ENCODE data around the gene BRINP2.

Gene BRINP2

GRCh38 chr1:177275736-177276135 is 105.0 kb downstream of the BRINP2 start:
- no peak overlapping the region for H3K4me3 ChIP-seq (ENCODE audit: low read depth, low read length)
- no peak for TF ChIP-seq CTCF (IDR thresholded peaks at IDR 0.05; ENCODE audit: insufficient read depth, low read depth, low read length, missing control alignments)
- no peak for DNase-seq (ENCODE audit: low read depth)

- TF ChIP-seq CTCF (IDR thresholded peaks at IDR 0.05; ENCODE audit: insufficient read depth, low read depth, low read length, missing control alignments), result no peak
- no peak overlapping the region for H3K4me3 ChIP-seq (ENCODE audit: low read depth, low read length)
- DNase-seq (ENCODE audit: low read depth), result no peak
These were observed 108.0 kb downstream of the BRINP2 start for GRCh38 chr1:177278626-177279390.

GRCh38 chr1:177281901-177282300 is 111.1 kb downstream of the BRINP2 start:
- no peak for DNase-seq (ENCODE audit: low read depth)
- TF ChIP-seq CTCF (IDR thresholded peaks at IDR 0.05; ENCODE audit: insufficient read depth, low read depth, low read length, missing control alignments), result no peak
- H3K4me3 ChIP-seq (ENCODE audit: low read depth, low read length), result no peak overlapping the region

- TF ChIP-seq CTCF (IDR thresholded peaks at IDR 0.05; ENCODE audit: insufficient read depth, low read depth, low read length, missing control alignments), result no peak
- H3K4me3 ChIP-seq (ENCODE audit: low read depth, low read length), result no peak overlapping the region
- DNase-seq (ENCODE audit: low read depth), result no peak
These were observed 112.2 kb downstream of the BRINP2 start for GRCh38 chr1:177282976-177283375.

- TF ChIP-seq CTCF (IDR thresholded peaks at IDR 0.05; ENCODE audit: insufficient read depth, low read depth, low read length, missing control alignments), result no peak
- H3K4me3 ChIP-seq (ENCODE audit: low read depth, low read length), result no peak overlapping the region
- DNase-seq (ENCODE audit: low read depth), result no peak
These were observed 112.6 kb downstream of the BRINP2 start for GRCh38 chr1:177283380-177283779.

GRCh38 chr1:177286396-177286795 is 115.6 kb downstream of the BRINP2 start:
- DNase-seq (ENCODE audit: low read depth), result no peak
- TF ChIP-seq CTCF (IDR thresholded peaks at IDR 0.05; ENCODE audit: insufficient read depth, low read depth, low read length, missing control alignments), result no peak
- no peak overlapping the region for H3K4me3 ChIP-seq (ENCODE audit: low read depth, low read length)

GRCh38 chr1:177287270-177287669 is 116.5 kb downstream of the BRINP2 start:
- H3K4me3 ChIP-seq (ENCODE audit: low read depth, low read length), result no peak overlapping the region
- TF ChIP-seq CTCF (IDR thresholded peaks at IDR 0.05; ENCODE audit: insufficient read depth, low read depth, low read length, missing control alignments), result no peak
- DNase-seq (ENCODE audit: low read depth), result no peak
